DMS114 treated with DMSO at 0.1 percent for 48 hours (cell line): ENCODE results near the gene INTS6.

Experiments used
- DNase-seq: peaks from one replicate; lab custom pipeline; 2025; ENCODE audit not compliant: unreplicated experiment; lab: John Stamatoyannopoulos, UW

The INTS6 gene

DNA sequence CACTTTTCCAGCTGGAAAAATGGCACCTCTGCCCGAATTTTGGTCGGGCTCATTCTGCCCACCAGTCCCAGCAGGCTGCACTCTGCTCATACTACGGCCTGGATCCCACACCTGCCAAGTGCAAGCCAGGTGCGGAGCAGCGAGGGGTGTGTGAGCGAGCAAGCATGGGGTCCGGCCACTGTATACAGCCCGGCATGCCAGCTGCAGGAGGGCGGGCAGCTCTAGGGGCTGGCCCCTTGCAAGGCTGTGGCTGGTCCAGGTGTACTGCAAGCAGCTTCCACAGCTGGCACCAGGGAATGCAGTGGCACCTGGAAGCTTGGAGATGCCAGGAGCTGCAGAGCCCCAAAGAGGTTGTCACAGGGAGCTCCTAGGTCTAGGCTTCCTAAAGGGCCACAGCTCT, 2.7 kb upstream of the INTS6 start:
- DNase-seq = no peak

DNA sequence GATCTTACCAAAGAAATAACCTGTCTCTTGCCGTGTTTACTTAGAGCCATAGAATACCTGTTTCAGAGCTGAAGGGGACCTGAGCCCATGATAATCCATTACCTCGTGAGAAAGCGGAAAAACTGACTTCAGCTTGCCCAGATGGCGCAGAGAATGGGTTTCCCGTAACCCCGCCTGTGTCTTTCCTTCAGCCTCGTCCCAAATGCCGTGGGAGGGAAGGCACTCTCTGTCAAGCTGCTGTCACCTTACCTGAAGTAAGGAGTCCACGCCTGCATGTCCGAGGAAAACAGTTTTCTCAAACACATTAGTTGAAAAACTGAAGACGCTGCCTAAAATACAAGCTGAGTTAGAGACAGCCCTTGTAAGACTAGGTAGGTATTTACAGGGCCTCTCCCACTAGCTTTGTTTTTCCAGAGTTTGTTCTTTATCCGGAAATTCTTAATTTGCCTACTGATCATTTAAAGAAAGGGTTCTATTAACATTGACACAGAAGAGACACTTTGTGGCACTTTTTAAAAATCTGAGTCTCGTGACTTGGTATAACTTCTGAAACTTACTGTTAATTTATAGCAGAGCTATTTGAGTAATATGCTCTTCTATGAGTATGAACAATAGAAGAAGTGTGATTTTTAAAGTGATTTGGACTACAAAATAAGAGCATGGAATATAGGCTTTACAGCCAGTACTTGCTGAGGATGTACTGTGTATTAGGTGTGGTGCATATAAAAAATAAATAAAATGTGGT, 1.3 kb upstream of the INTS6 start:
- no peak for DNase-seq

DNA sequence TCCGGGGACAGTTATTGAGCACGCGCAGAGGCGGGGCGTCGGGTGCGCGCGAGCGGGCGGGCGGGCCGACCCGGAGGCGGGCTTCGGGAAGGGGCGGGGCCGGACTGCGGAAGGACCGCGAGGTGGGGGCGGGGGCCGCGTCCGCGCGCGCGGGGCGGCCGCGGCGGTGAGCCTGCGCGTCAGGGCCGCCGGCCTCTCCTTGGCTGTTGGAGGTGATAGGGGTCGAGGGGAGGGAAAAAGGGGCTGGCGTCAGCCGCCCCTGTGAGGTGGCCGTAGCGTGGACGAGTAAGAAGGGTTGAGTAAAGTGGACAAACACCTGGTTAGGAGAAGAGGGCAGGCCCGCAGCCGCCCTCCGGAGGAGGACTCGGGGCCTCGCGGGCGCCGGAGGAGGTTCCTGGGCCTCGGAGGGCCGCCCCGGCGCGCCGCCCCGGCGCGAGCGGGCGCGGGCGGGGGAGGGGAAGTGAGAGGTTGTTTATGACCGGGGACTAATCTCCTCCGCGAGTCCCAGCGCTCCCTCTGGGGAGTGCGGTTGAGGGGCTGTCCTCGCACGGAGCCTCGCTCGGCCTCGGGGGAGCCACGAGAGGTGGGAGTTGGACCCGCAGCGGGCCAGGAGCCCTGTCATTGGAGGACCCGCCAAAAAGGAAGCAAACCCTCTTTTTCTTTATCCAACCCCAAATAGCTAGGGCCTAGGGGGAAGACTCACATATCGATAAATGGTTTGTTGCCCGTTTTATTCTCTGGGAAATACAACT, 547 bp upstream of the INTS6 start:
- DNase-seq = no peak

DNA sequence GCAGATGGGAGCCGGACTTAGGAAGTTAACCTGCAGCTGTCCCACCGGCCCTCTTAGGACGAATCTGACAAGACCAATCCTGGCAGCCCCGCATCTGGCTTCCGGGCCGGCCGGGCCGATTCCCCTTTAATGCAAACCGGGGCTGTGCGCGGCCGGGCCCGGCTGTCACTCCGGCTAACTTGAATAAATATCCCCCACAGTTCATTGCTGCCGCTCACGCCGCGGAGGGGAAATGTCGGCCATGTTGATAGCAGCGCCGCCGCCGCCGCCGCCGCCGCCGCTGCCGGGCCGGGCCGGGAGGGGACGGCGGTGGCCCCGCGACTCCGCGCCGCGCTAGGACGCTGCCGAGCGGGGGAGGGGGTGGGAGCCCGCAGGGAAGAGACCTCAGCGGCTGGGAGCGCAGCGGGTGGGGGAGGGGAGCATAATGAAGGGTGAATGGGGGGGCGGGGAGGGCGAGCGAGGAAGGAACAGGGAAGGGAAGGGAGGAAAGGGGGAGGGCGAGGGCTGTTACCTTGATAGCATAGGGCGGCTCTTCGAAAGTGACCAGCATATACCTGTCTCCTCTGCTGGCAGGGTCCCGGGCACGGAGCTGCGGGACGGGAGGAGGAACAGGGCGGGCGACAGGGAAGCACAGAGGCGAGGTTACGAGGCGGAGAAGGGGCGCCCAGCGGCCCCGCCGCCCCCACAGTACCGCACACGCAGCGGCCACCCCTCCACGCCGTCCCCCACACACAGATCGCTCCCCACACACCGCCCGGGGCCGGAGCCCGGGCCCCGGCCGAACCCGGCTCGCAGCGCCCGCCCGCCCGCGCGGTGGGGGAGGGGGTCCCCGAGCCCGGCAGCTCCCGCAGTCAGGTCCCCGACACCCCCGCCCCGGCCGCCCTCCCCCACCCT, 1.1 kb downstream of the INTS6 start:
- DNase-seq = peak; percentile 13

DNA sequence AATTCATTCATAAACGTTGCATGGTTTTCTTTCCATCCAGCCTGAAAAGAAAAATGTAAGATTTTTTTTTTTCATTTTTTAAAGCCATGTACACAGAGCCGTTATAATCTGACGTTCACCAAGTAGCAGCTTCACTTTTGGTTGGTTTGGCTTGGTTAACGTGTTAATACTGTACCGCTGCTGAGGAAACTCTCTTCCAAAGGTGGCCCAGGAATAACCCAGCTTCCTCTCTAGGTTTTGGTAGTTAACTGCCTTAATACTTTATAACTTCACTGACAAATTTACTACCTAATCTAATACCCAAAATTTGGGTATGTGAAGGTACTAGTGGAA, 1.7 kb downstream of the INTS6 start:
- DNase-seq = no peak

DNA sequence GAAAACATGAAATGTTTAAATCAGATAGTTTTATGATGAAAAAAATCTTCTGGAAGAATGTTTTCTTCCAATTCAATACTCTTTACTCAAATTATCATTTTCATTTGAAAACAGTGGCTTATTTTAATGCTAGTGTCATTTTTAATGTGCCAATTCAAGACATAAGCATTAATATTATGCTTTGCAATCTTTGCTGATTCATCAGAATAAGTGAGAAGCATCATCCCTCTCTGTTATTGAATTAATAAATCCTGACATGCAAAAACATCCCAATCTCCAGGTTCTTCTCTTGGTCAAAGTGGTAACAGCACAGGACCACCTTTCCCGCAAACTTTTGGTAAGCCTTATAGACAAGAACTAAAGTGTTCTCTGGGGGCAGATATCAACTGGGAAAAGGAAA, 3.8 kb downstream of the INTS6 start:
- DNase-seq = no peak

DNA sequence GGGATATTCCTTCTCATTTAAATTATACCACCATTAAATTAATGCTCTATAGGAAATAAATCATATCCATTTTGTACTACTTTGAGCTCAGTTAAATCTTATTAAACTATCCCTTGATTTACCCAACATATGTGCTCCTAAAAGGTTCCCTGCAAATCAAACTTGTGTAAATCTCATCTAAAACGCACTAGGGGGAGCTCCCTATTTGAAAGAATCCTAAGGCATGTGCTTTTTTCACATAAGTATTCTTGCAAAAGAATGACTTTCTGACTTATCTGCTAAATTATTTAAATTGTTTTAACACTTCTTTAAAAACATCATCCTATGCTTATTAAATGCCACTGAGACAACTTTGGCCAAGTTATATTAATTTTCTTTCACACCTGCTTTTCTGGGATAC, 7.9 kb downstream of the INTS6 start:
- peak; percentile 8 for DNase-seq

DNA sequence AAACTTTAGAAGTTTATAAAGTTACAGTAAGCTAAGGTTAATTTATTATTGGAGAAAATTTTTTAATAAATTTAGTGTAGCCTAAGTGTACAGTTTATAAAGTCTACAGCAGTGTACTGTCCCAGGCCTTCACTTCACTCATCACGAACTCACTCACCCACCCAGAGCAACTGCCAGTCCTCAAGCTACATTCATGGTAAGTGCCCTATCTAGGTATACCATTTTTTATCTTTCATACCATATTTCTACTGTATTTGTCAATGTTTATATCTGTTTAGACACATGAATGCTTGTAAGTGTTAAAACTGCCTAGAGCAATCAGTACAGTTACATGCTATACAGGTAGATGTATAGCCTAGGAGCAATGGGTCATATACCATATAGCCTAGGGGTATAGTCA, 12.5 kb downstream of the INTS6 start:
- no peak for DNase-seq

DNA sequence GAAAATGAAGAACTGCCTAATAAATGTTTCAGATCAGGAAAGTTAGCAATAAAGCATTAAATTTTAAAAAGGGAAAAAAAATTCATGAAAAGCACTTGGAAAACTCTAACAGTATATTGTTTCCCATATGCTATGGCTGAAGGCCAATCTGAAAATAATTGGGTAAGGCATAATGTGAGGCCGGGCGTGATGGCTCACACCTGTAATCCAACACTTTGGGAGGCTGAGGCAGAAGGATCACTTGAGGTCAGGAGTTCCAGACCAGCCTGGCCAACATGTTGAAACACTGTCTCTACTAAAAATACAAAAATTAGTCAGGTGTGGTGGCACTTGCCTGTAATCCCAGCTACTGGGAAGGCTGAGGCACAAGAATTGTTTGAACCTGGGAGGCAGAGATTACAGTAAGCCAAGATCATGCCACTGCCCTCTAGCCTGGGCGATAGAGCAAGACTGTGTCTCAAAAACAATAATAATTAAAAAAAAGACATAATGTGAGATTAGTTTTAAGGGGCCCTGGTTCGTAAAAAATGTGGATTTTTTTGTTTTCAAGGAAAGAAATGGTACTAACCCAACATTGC, 15.2 kb downstream of the INTS6 start:
- DNase-seq = no peak

DNA sequence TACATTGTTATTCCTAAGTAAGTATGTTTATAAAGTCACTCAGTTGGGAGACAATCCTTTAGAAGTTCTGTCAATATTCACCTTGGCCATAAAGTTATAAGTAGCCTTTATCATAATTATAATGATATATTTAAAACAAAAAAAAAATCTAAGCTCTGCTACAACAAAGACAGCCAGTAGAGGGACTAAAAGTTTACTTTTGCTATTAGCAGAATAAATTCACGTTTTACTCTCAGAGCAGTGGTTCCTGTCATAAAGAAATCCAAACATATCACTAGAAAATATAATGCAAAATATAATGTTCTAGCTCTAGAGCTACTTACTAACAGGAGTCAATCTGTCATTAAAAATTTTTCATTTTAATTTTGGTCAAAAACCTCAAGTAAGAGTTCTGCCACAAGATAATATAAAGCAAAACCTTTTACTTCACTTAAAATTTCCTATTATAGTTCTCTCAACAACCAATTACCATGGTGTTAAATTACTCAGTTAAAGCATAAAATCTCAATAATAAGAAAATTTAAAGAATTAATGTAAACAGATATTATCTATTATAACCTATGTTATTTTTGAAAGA, 17.7 kb downstream of the INTS6 start:
- peak; percentile 16 for DNase-seq

DNA sequence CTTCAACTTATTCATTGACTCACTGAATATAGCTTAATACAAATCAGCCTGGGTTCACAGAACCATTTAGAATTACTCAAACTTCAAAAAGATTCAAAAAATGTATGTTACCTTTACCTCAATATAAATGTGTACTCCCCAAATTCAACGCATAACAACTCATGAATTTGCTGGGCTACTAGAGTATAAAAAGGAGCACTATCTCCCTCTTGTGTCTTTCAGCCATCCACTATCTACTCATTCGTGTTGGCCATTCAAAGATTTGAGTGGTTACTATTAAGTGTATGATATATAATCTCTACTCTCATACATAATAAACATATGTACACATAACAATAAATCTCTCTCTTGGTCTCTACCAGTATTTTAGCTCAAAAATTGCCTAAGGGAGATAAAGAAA, 20.3 kb downstream of the INTS6 start:
- no peak for DNase-seq

DNA sequence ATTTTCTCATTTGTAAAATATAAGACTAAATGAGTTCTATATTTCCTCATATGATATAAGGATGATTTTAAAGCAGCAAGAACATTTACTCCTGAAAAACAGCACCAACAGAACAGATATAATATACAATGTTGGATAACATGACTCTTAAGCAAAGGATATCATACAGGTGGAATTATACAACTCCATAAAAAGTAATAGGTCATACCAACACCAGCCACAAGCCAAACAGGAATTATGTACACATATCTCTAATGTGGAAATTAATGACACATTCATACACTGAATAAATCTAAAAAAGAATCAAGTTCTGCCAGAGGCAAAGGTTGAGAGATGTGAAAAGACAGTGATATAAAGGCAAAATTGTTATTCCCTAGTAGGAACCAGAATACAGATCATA, 25.9 kb downstream of the INTS6 start:
- no peak for DNase-seq

DNA sequence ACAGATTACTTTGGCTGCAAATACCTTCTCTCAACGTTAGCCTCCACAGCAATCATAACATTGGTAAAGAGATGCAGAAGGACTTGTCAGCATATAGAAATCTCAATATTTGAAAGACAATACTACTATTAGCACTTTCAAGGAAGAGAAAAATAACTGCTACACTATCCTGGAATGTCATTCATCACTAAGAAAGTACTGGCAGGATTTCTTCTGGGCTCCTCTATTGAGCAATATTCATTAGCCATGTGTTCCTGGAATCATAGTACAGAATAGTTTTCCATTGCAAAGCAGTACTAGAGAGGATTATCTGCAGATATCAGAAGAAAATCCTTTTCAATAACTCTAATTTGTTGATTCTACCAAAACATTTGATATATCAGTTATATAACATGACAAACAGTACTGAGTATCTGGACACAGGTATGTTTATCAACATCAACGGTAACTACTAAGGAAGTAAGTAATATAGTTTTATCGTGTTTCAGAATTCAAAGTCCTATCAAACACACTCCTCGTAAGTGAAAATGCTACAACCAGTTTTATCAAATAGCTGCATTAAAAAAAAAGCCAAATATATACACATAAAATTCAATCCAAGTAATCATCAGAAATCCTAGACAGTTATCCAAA, 27.3 kb downstream of the INTS6 start:
- DNase-seq = no peak

DNA sequence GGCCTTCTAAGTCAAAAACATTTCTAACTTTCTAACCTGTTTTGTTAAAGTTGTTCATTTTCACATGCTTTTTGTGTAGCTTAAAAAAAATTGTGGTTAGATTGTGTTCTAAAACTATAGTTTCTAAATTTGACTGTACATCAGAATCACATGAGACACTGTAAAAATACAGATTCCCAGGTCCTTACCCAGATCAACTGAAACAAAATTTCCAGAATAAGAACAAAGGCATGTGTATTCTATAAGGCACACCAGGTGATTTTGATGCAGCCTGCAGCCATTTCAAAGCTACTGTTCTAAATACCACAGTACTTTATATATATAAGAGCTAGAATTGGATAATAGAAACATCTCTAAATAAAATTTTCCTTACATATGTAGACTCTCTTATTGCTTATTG, 29.1 kb downstream of the INTS6 start:
- no peak for DNase-seq

DNA sequence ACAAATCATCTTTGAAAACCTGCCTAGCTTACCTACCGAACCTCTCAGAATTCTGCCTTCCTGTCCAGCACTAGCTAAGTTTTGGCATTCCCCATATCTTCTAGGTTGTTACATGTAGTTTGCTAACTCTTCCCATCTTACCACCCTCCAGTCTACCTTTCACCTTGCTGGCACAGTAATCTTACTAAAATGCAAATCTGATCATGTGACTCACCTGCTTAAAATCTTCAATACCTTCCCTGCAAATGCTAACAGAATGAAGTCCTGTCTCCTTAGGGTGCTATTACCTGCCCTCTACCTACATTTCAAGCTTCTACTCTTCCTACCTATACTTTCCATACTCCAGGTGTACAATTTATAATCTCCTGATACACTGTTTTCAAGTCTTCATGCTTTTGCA, 30.4 kb downstream of the INTS6 start:
- DNase-seq = no peak

DNA sequence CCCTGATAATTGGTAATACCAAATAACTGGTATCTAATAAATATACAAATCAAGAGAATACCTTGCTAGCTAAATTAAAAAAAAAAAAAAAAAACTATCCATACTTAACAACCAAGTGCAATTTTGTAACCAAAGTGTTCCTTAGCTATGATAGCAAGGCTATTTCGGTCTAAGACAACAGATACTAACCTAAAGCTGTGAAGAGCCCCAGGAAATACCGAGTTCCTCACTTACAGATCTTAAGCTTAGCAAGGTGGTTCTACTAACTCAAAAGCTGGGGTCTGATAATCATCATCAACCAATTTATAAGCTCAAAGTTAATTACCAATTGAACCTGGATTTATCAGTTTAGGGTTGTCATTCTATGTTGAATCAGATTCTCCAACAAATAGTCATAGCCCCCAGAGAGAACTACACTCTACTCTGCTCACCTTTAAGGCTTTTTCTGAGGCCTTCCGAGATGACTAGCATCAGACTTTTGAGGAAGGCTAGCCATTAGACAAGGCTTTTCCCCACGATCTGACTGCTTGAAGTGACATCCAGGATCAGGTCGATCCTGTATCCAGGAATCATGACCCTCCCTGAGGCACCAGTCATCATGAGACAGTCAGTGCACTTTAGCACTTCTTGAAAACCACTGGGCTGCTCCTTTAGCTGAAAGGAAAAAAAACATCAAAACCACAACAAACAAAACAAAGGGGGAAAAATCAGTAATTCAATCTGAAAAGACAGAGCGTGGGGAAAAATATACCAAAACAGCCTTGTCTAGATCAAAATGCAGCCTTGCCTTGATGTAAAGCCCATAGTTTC, 31.9 kb downstream of the INTS6 start:
- DNase-seq = no peak

DNA sequence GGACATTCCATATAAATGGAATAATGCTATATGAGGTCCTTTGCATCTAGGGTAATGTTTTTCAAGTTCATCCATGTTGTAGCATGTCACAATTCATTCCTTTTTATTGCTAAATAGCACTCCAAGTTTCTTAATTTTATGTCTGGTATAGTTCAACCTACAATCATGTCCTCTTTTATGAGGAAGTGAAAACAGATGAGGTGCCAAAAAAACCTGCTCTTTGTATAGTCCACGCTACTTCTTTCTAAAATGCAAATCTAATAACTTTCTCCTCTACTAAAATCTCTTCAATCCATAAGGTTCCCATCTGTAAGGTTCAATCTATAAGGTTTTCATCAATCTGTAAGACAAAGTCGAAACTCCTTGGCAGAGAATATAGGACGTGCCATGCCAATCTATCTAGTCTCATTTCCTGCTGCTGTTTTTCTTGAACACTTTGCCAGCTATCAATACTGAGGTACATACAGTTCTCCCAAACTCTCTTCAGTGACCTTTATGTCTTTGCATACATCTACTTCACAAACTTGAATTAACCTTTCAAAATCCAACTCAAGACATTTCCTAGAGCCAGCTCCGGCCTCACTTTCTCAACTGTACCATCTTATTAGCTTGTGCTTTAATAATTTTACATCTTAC, 33.7 kb downstream of the INTS6 start:
- DNase-seq = no peak

DNA sequence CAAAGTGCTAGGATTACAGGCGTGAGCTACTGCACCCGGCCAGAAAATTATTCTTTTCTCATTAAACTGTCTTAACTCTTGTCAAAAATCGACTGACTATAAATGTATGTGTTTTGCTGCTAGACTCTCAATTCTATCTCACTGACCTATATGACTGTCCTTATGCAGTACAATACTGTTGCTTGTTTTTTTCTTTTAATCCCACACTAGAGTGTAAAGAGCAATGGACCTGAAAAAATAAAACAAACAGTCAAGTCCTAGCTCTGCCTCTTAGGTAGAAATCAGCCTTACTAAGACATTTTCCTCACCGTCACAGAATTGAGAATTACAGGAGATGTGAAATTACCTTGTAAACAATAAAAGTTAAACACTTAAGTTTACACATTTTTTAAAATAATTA, 35.1 kb downstream of the INTS6 start:
- DNase-seq = no peak

DNA sequence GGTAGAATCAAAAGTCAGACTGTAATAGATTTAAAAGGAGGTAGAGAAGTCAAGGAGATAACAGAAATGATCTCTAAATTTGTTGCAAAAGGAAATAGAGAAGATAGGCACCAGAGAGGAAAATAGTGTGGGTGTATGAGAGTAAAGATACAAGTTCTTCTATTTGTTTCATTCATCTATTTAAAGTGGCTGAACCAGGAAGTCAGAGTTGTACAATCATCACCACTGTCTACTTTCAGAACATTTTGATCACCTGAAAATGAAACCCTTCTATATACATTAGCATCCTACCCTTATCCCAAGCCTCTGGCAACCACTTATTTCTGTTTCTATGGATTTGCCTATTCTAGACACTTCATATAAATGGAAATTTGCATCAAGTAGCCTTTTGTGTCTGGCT, 36.7 kb downstream of the INTS6 start:
- no peak for DNase-seq
